Effector memory CD8-positive, alpha-beta T cell (primary cell): ENCODE measurements around the gene GALNT1.

ENCODE experiments used
- ATAC-seq: fragments of 150-1000 bp; cut with Tn5 transposase; replicated peaks from 2 replicates; pipeline ENCODE4 v1.10.0; 2021; ENCODE audit warnings: mild to moderate bottlenecking, moderate library complexity
- DNase-seq, 3 experiments: peaks; one replicate each; pipeline ENCODE4 v3.0.0; 2021
- H3K27ac Mint-ChIP-seq, 2 donors: one replicate each; pipeline ENCODE4 v1.8.0; 2022; ENCODE audit warnings: mild to moderate bottlenecking in 2 of 2, mixed read lengths in 2 of 2, moderate library complexity in 2 of 2
- H3K27me3 Mint-ChIP-seq, 2 donors: one replicate each; pipeline ENCODE4 v1.8.0; 2022; ENCODE audit warnings: mixed read lengths in 2 of 2
- H3K36me3 Mint-ChIP-seq: one replicate; pipeline ENCODE4 v1.8.0; 2022; ENCODE audit warnings: mild to moderate bottlenecking, moderate library complexity, mixed read lengths; ENCODE audit not compliant: insufficient read depth
- H3K4me1 Mint-ChIP-seq, 2 donors: one replicate each; pipeline ENCODE4 v1.8.0; 2022; ENCODE audit warnings: low read depth in 2 of 2, mixed read lengths in 2 of 2
- H3K4me3 Mint-ChIP-seq, 2 donors: one replicate each; pipeline ENCODE4 v1.8.0; 2022; ENCODE audit warnings: mild to moderate bottlenecking in 2 of 2, mixed read lengths in 2 of 2, moderate library complexity in 2 of 2
- H3K9me3 Mint-ChIP-seq, 2 donors: one replicate each; pipeline ENCODE4 v1.8.0; 2022; ENCODE audit warnings: mixed read lengths in 2 of 2

The GALNT1 gene

GRCh38 chr18:35589546-35589945 is 8.0 kb downstream of the GALNT1 start:
- no peaks in the 10 kb centered on the region for H3K36me3 Mint-ChIP-seq
- no peak overlapping the region for H3K4me3 Mint-ChIP-seq

GRCh38 chr18:35590935-35591334 is 9.4 kb downstream of the GALNT1 start:
- ATAC-seq (no peak), DNase-seq (no peak)
- H3K9me3 Mint-ChIP-seq, result no peaks in the 10 kb centered on the region
- H3K27ac Mint-ChIP-seq, result no peak overlapping the region
- H3K4me3 Mint-ChIP-seq, result no peak overlapping the region
- H3K36me3 Mint-ChIP-seq, result no peaks in the 10 kb centered on the region
- H3K27me3 Mint-ChIP-seq, result no peaks in the 10 kb centered on the region
- peaks cover 25 to 35% of the 10 kb centered on the region in 2 donors for H3K4me1 Mint-ChIP-seq

More at GRCh38 chr18:35589546-35589945, 8.0 kb downstream of the GALNT1 start:
- DNase-seq, result no peak
- Mint-ChIP-seq H3K4me1 (peaks cover 26 to 36% of the 10 kb centered on the region in 2 donors), H3K27me3 (no peaks in the 10 kb centered on the region), H3K27ac (no peak overlapping the region), H3K9me3 (no peaks in the 10 kb centered on the region)
- no peak for ATAC-seq

GRCh38 chr18:35592298-35592697 is 10.8 kb downstream of the GALNT1 start:
- Mint-ChIP-seq H3K9me3 (no peaks in the 10 kb centered on the region), H3K27me3 (no peaks in the 10 kb centered on the region), H3K27ac (no peak overlapping the region), H3K36me3 (no peaks in the 10 kb centered on the region), H3K4me3 (no peak overlapping the region), H3K4me1 (peaks cover 28 to 37% of the 10 kb centered on the region in 2 donors)
- ATAC-seq (no peak), DNase-seq (no peak)

GRCh38 chr18:35593859-35594258 is 12.3 kb downstream of the GALNT1 start:
- Mint-ChIP-seq H3K9me3 (no peaks in the 10 kb centered on the region), H3K27ac (peak overlapping the region in 1 of 2 donors; percentile 33), H3K27me3 (no peaks in the 10 kb centered on the region), H3K4me1 (peaks cover 25 to 30% of the 10 kb centered on the region in 2 donors), H3K36me3 (no peaks in the 10 kb centered on the region), H3K4me3 (no peak overlapping the region)
- DNase-seq (no peak), ATAC-seq (no peak)

- Mint-ChIP-seq H3K4me3 (no peak overlapping the region), H3K36me3 (no peaks in the 10 kb centered on the region), H3K4me1 (peaks cover 28 to 41% of the 10 kb centered on the region in 2 donors), H3K27ac (no peak overlapping the region), H3K27me3 (no peaks in the 10 kb centered on the region), H3K9me3 (peaks cover 4 to 9% of the 10 kb centered on the region in 2 donors)
- no peak for DNase-seq
- no peak for ATAC-seq
These were observed 16.2 kb downstream of the GALNT1 start for GRCh38 chr18:35597758-35598157.

GRCh38 chr18:35602193-35602820 is 20.8 kb downstream of the GALNT1 start:
- Mint-ChIP-seq H3K4me3 (no peak overlapping the region), H3K27ac (no peak overlapping the region), H3K4me1 (peaks cover 27 to 54% of the 10 kb centered on the region in 2 donors), H3K9me3 (peaks cover 4 to 20% of the 10 kb centered on the region in 2 donors), H3K36me3 (no peaks in the 10 kb centered on the region), H3K27me3 (no peaks in the 10 kb centered on the region)
- DNase-seq (no peak), ATAC-seq (no peak)

GRCh38 chr18:35603008-35603407 is 21.5 kb downstream of the GALNT1 start:
- H3K4me1 Mint-ChIP-seq, result peaks cover 31 to 58% of the 10 kb centered on the region in 2 donors
- no peaks in the 10 kb centered on the region for H3K27me3 Mint-ChIP-seq
- H3K9me3 Mint-ChIP-seq, result peaks cover 4 to 20% of the 10 kb centered on the region in 2 donors
- no peaks in the 10 kb centered on the region for H3K36me3 Mint-ChIP-seq
- H3K27ac Mint-ChIP-seq, result no peak overlapping the region
- DNase-seq (no peak), ATAC-seq (no peak)
- H3K4me3 Mint-ChIP-seq, result no peak overlapping the region

GRCh38 chr18:35603528-35603927 is 22.0 kb downstream of the GALNT1 start:
- no peak for ATAC-seq
- no peak overlapping the region for H3K27ac Mint-ChIP-seq

GRCh38 chr18:35604369-35604768 is 22.8 kb downstream of the GALNT1 start:
- no peak overlapping the region for H3K27ac Mint-ChIP-seq
- no peaks in the 10 kb centered on the region for H3K36me3 Mint-ChIP-seq
- no peak overlapping the region for H3K4me3 Mint-ChIP-seq
- peaks cover 33 to 58% of the 10 kb centered on the region in 2 donors for H3K4me1 Mint-ChIP-seq
- H3K9me3 Mint-ChIP-seq, result peaks cover 4 to 20% of the 10 kb centered on the region in 2 donors
- ATAC-seq (no peak), DNase-seq (no peak)
- H3K27me3 Mint-ChIP-seq, result no peaks in the 10 kb centered on the region

More at GRCh38 chr18:35603528-35603927, 22.0 kb downstream of the GALNT1 start:
- Mint-ChIP-seq H3K4me3 (no peak overlapping the region), H3K9me3 (peaks cover 4 to 20% of the 10 kb centered on the region in 2 donors), H3K4me1 (peaks cover 34 to 60% of the 10 kb centered on the region in 2 donors), H3K36me3 (no peaks in the 10 kb centered on the region), H3K27me3 (no peaks in the 10 kb centered on the region)
- DNase-seq, result no peak

GRCh38 chr18:35605686-35606417 is 24.3 kb downstream of the GALNT1 start:
- Mint-ChIP-seq H3K4me1 (peaks cover 27 to 55% of the 10 kb centered on the region in 2 donors), H3K4me3 (no peak overlapping the region), H3K9me3 (peaks cover 4 to 20% of the 10 kb centered on the region in 2 donors), H3K27ac (no peak overlapping the region), H3K27me3 (no peaks in the 10 kb centered on the region), H3K36me3 (peaks cover 3% of the 10 kb centered on the region)
- ATAC-seq, result peak; percentile 54
- DNase-seq, result no peak

GRCh38 chr18:35609236-35609635 is 27.7 kb downstream of the GALNT1 start:
- DNase-seq, result no peak
- H3K27me3 Mint-ChIP-seq, result no peaks in the 10 kb centered on the region
- H3K4me3 Mint-ChIP-seq, result no peak overlapping the region
- no peak for ATAC-seq
- no peaks in the 10 kb centered on the region for H3K9me3 Mint-ChIP-seq
- H3K4me1 Mint-ChIP-seq, result peaks cover 27 to 52% of the 10 kb centered on the region in 2 donors
- H3K27ac Mint-ChIP-seq, result no peak overlapping the region
- H3K36me3 Mint-ChIP-seq, result peaks cover 3% of the 10 kb centered on the region

GRCh38 chr18:35610089-35610488 is 28.5 kb downstream of the GALNT1 start:
- H3K4me1 Mint-ChIP-seq, result peaks cover 27 to 45% of the 10 kb centered on the region in 2 donors
- ATAC-seq, result no peak
- no peaks in the 10 kb centered on the region for H3K27me3 Mint-ChIP-seq
- no peak overlapping the region for H3K27ac Mint-ChIP-seq
- H3K9me3 Mint-ChIP-seq, result no peaks in the 10 kb centered on the region
- H3K36me3 Mint-ChIP-seq, result peaks cover 3% of the 10 kb centered on the region
- no peak for DNase-seq
- no peak overlapping the region for H3K4me3 Mint-ChIP-seq

- DNase-seq, result no peak
- Mint-ChIP-seq H3K9me3 (no peaks in the 10 kb centered on the region), H3K27me3 (no peaks in the 10 kb centered on the region), H3K27ac (peak overlapping the region; percentile 35 to 49), H3K4me1 (peaks cover 24 to 48% of the 10 kb centered on the region in 2 donors), H3K36me3 (peaks cover 3% of the 10 kb centered on the region), H3K4me3 (no peak overlapping the region)
- ATAC-seq, result no peak
These were observed 29.2 kb downstream of the GALNT1 start for GRCh38 chr18:35610724-35611123.

GRCh38 chr18:35611518-35611917 is 30.0 kb downstream of the GALNT1 start:
- H3K27ac Mint-ChIP-seq, result peak overlapping the region in 1 of 2 donors; percentile 49
- peaks cover 18 to 43% of the 10 kb centered on the region in 2 donors for H3K4me1 Mint-ChIP-seq
- peaks cover 3% of the 10 kb centered on the region for H3K36me3 Mint-ChIP-seq
- H3K27me3 Mint-ChIP-seq, result no peaks in the 10 kb centered on the region
- H3K4me3 Mint-ChIP-seq, result no peak overlapping the region
- ATAC-seq (no peak), DNase-seq (no peak)
- H3K9me3 Mint-ChIP-seq, result no peaks in the 10 kb centered on the region
